ENCODE results near the gene ARHGEF11.

GRCh38 chr1:156908955-156909354, 136.6 kb downstream of the ARHGEF11 start:
- no peak for TF ChIP-seq CTCF (IDR thresholded peaks at IDR 0.05)
- no peak for TF ChIP-seq EZH2 (IDR thresholded peaks at IDR 0.05; ENCODE audit: borderline replicate concordance, insufficient read depth, low read depth, low read length, poor library complexity, severe bottlenecking)

All from B cell (primary cell).